CD4-positive, alpha-beta T cell treated with Interleukin-2 at 100 ng/mL for 4 hours (primary cell): ENCODE measurements around the gene TTN.
A peak's percentile ranks its signal among the peaks of the same experiment; 100 is the strongest.
"Not testable (repeated sequence)": the region's sequence is repeated elsewhere in the genome, so short reads cannot be mapped to it uniquely, and the experiment has no call there.

ENCODE experiments used
- DNase-seq: peaks from one replicate; pipeline ENCODE4 v3.0.0-alpha.2; 2020; ENCODE audit warnings: low spot score

TTN gene

DNA sequence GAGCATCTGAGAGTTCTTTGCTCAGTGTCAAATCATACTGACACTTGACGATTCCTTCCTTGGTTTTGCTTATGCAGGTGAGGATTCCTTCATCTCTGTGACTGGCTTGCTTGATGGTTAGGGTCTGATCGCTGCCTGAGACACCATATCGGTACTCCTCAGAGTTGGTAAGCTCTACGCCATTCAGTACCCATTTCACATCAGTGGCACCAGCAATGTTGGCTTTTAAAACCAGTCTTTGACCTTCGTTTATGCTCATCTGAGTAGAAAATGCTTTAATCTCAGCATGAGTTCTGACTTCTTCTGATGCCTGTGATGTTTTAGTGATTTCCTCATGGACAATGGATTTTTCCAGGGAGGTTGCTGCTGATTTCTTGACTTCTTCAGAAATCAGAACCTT lies 278.6 kb downstream of the TTN start:
- no peak for DNase-seq

DNA sequence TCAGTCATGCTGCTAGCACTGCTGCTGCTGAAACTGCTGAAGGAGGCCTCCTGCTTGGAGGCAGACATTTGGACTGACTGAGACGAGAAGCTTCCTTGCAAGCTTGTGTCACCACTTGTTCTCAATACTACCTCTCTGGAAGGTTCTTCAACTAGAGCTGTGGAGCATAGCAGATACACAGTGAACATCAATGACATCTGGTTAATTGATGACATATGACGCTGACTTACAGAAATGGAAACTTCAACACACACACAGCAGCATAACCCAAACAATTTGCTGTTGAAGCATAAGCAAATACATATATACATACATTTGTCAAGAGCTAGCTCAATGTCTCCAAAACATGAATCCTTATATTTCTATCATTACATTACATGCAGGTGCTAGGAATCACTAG lies 279.6 kb downstream of the TTN start:
- DNase-seq: no peak

- no peak for DNase-seq
Measured at GRCh38 chr2:178526256-178526655, 281.0 kb downstream of the TTN start.

- not testable (repeated sequence) for DNase-seq
Measured at GRCh38 chr2:178525460-178525859, 281.8 kb downstream of the TTN start.

GRCh38 chr2:178525010-178525409 lies 282.2 kb downstream of the TTN start:
- not testable (repeated sequence) for DNase-seq

GRCh38 chr2:178523596-178524134 lies 283.6 kb downstream of the TTN start:
- DNase-seq: no peak

DNA sequence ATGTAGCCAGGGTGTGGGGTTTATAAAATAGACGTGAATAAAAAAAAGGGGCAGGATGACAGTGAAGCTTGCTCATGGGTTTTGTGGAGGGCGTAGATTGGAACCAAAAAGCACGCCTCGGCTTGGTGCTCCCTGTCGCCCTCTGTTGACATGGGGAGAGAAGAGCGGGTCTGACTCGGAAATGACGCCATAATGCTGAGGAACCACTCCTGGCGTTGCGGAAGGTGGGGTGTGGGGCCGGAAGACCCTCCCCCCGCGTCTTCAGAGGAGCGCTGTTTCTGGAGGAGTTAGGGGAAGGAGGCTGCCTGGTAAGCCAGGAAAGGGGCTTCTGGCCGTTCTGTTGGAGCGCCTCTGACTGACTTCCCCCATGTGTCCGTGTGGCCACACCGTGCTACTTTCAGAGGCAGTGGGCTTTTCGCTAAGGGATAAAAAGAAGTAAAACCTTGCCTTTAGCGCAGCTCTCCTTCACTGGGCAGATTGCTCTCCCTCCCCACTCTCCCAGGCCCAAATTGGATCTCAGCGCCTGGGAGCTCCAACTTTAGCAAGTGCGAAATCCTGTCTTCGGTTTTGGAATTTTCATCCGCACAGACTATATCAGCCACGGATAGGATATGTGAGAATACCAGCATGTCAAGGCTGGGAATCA lies 284.1 kb downstream of the TTN start:
- peak; percentile 86 for DNase-seq

DNA sequence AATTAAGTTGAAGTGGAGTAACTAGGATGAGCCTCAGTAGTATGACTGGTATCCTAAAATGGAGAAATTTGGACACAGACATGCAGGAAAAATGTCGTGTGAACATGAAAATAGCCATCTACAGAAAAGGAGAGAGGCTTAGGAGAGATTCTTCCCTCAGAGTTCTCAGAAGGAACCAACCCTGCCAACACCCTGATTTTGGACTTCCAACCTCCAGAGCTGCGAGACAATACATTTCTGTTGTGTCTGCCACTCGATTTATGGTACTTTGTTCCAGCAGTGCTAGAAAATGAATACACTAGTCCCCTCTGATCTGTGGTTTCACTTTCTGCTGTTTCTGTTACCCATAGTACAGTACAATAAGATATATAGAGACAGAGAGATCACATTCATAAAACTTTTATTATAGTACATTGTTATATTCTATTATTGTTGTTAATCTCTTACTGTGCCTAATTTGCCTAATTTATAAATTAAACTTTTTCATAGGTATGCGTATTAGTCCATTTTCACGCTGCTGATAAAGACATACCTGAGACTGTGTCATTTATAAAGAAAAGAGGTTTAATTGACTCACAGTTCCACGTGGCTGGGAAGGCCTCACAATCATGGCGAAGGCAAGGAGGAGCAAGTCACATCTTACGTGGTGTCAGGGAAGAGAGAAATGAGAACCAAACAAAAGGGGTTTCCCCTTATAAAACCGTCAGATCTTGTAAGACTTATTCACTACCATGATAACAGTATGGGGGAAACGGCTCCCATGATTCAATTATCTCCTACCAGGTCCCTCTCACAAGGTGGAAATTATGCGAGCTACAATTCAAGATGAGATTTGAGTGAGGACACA lies 285.7 kb downstream of the TTN start:
- DNase-seq: no peak

GRCh38 chr2:178517496-178517895 lies 289.7 kb downstream of the TTN start:
- DNase-seq: no peak

GRCh38 chr2:178514664-178515063 lies 292.6 kb downstream of the TTN start:
- peak; percentile 56 for DNase-seq

- DNase-seq: no peak
Measured at GRCh38 chr2:178513876-178514275, 293.3 kb downstream of the TTN start.

DNA sequence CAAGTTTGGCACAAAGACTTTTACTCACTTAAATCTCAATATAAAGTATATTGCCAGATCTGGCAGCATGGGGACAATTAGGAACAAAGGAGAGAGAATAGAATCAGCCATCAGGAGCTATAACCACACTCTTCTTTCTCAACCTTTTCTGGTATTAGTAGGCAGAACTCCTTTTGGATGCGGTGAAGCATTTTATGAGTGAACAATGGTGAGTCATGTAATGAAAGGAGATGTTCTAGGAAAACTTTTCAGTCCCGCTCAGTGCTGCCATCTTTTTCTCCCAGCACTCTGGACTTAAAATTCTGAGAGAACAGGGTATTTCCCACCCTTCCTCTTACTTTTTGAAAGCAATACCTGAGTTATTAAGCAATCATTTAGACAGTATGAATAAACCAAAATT lies 294.7 kb downstream of the TTN start:
- no peak for DNase-seq

DNA sequence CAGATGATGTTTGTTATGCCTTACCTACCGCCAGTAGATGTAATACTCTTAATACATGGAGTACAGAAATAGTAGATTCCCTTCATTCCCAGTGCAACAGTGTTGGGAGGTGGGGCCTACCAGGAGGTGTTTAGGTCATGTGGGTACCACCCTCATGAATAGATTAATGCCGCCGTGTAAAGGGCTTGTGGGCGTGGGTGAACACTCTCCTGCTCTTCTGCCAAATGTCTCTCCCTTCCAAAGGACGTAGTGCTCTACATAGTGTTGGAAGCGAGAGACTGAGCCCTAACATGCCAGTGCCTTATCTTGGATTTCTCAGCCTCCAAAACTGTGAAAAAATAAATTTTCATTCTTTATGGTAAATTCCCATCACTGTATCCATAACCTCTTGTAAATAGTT lies 296.8 kb downstream of the TTN start:
- DNase-seq: no peak

GRCh38 chr2:178508646-178509045 lies 298.6 kb downstream of the TTN start:
- DNase-seq: no peak

- no peak for DNase-seq
Measured at GRCh38 chr2:178506949-178507348, 300.3 kb downstream of the TTN start.

DNA sequence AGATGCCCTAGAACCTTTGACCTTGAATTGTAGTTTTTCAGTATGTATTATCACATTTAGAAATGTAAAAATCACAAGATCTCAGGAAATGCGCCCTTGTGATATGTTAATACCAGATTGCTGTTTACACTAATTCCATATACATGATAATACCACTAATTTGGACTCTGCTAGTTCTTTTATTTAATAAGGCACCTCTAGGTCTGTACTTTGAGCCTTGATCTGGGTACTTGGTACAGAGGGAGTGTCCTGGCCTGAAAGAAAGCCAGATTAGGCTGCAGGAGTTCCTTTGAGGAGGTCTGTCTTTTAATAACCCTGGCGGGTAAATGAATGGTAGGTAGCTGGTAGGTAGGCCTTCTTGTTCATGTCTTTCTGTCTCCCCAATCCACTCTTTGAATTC lies 300.7 kb downstream of the TTN start:
- DNase-seq: no peak

GRCh38 chr2:178506101-178506500 lies 301.1 kb downstream of the TTN start:
- DNase-seq: no peak

DNA sequence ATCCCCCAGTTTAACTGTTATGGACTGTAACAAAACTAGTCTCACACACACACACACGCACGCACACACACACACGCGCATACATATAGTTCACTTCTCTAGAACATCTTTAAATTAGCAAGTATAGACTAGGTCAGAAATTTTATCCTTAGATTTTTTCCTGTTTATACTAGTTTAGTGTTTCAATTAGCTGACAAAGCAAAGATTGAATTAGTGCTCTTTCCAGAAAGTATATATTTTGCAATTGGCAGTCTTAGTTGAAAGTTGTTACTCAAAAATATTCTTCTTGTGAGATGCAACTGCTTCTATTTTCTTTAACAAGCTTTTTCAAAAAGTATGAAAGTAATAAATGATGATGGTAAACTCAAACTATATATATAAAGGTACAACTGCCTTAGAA lies 304.5 kb downstream of the TTN start:
- DNase-seq: no peak

- no peak for DNase-seq
Measured at GRCh38 chr2:178499640-178500039, 307.6 kb downstream of the TTN start.

GRCh38 chr2:178498137-178498536 lies 309.1 kb downstream of the TTN start:
- no peak for DNase-seq

DNA sequence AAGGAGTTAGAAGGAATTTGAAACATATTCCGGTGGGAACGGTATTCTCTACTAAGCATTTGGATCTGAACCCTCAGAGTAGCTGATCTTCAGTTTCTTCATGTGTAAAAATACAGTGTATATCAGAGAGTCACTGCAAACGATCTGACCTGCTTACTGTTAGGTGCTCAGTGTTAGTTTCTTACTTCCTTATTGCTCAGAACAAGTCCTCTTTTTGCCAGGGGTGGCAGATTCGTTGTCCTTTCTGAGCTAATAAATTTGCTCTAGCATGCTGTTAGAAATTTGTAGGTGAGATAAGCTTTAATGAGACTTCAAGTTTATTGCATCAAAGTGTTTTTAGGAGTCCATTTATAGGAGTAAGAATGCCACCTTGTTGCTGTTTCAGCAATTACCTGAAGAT lies 311.2 kb downstream of the TTN start:
- DNase-seq: no peak

GRCh38 chr2:178491612-178492011 lies 315.6 kb downstream of the TTN start:
- DNase-seq: no peak

GRCh38 chr2:178485356-178485755 lies 321.9 kb downstream of the TTN start:
- DNase-seq: no peak
